Bladder microvascular endothelial cell (primary cell): ENCODE results near the gene PLXNB2. TPM values are rescaled to one million over a fixed set of nuclear protein-coding genes. Genes with fewer than 3 reads are reported as not detected.

Experiments
- total RNA-seq: library from RNA; depleted of rRNA; stranded (reverse); fragments of >200 nt; gene quantifications from 2 replicates; pipeline ENCODE4 v1.2.3, GENCODE V29; 2014

The PLXNB2 gene
- 63.8 and 185 TPM in 2 replicates for total RNA-seq

GRCh38 chr22:50306753-50307749, at the start of gene PLXNB2:
Gene PLXNB2 (minus strand): TSS chr22:50307646. CDS start chr22:50290584, 17,062 bp downstream.

GRCh38 chr22:50342651-50343540, 35.5 kb upstream of the PLXNB2 start, which contains the start of gene PPP6R2:
Gene PPP6R2 (plus strand): TSS chr22:50343327. CDS start chr22:50393909, 50,582 bp downstream.

GRCh38 chr22:50326956-50327710, 19.7 kb upstream of the PLXNB2 start, which contains the start of gene DENND6B:
Gene DENND6B (minus strand): TSS chr22:50327012. CDS start chr22:50326988, 24 bp downstream.

GRCh38 chr22:50269970-50270665, 37.3 kb downstream of the PLXNB2 start, which contains the start of gene MAPK11:
Gene MAPK11 (minus strand): TSS chr22:50270380. CDS start chr22:50270292, 88 bp downstream.

GRCh38 chr22:50261615-50262459, 45.6 kb downstream of the PLXNB2 start, which contains the start of gene MAPK12:
Gene MAPK12 (minus strand): TSS chr22:50261683. CDS start chr22:50261509, 174 bp downstream.

GRCh38 chr22:50250555-50251476, 56.6 kb downstream of the PLXNB2 start, which contains the start of gene HDAC10:
Gene HDAC10 (minus strand): TSS chr22:50251265. CDS start chr22:50251032, 233 bp downstream.

GRCh38 chr22:50244420-50245213, 62.8 kb downstream of the PLXNB2 start, which contains the start of gene TUBGCP6:
Gene TUBGCP6 (minus strand): TSS chr22:50245023. CDS start chr22:50244459, 564 bp downstream.

Other genes with a start within 250 kb of the PLXNB2 start
- not detected in 2 replicates for gene TTLL8, start 249.3 kb downstream of the PLXNB2 start, total RNA-seq
- gene MLC1, start 222.2 kb downstream of the PLXNB2 start, total RNA-seq, result under 0.01 TPM in 1 of 2 replicates, not detected in the other
- gene MOV10L1, start 217.6 kb downstream of the PLXNB2 start, total RNA-seq, result 7.9 and 61.9 TPM in 2 replicates
- gene PANX2, start 136.9 kb downstream of the PLXNB2 start, total RNA-seq, result 0.16 and 1.0 TPM in 2 replicates
- 20.7 and 28.8 TPM in 2 replicates for gene TRABD, start 121.7 kb downstream of the PLXNB2 start, total RNA-seq
- 23.2 and 27.6 TPM in 2 replicates for gene SELENOO, start 106.6 kb downstream of the PLXNB2 start, total RNA-seq
- 16.4 and 36.6 TPM in 2 replicates for gene TUBGCP6, start 62.6 kb downstream of the PLXNB2 start, total RNA-seq
- gene HDAC10, start 56.4 kb downstream of the PLXNB2 start, total RNA-seq, result 15.1 and 33.9 TPM in 2 replicates
- gene MAPK12, start 46.0 kb downstream of the PLXNB2 start, total RNA-seq, result 61.7 and 93.9 TPM in 2 replicates
- 27.4 and 31.8 TPM in 2 replicates for gene MAPK11, start 37.3 kb downstream of the PLXNB2 start, total RNA-seq
- 2.0 and 2.3 TPM in 2 replicates for gene DENND6B, start 19.4 kb upstream of the PLXNB2 start, total RNA-seq
- gene PPP6R2, start 35.7 kb upstream of the PLXNB2 start, total RNA-seq, result 47.9 and 75.4 TPM in 2 replicates
- gene SBF1, start 167.4 kb upstream of the PLXNB2 start, total RNA-seq, result 33.2 and 63.9 TPM in 2 replicates
- gene ADM2, start 173.9 kb upstream of the PLXNB2 start, total RNA-seq, result 0.16 and 3.2 TPM in 2 replicates
- not detected in 2 replicates for gene MIOX, start 179.2 kb upstream of the PLXNB2 start, total RNA-seq
- gene LMF2, start 200.1 kb upstream of the PLXNB2 start, total RNA-seq, result 24.3 and 34.7 TPM in 2 replicates
- 26.9 and 30.9 TPM in 2 replicates for gene NCAPH2, start 200.6 kb upstream of the PLXNB2 start, total RNA-seq
- gene SCO2, start 218.0 kb upstream of the PLXNB2 start, total RNA-seq, result 1.8 and 5.8 TPM in 2 replicates
- gene TYMP, start 222.4 kb upstream of the PLXNB2 start, total RNA-seq, result 28.2 and 35.5 TPM in 2 replicates
- not detected in 2 replicates for gene KLHDC7B, start 238.3 kb upstream of the PLXNB2 start, total RNA-seq